Fibroblast of villous mesenchyme (primary cell): ENCODE measurements around the gene BLID. TPM values are rescaled to one million over a fixed set of nuclear protein-coding genes. Genes with fewer than 3 reads are reported as not detected.

Source experiments
- small RNA-seq: library from RNA; depleted of rRNA; stranded (forward); fragments of <200 nt; gene quantifications from one replicate; pipeline ENCODE3, GENCODE V24; 2012
- total RNA-seq: library from RNA; depleted of rRNA; stranded (reverse); fragments of >200 nt; gene quantifications from 2 replicates; pipeline ENCODE4 v1.2.3, GENCODE V29; 2012

Gene BLID
- total RNA-seq, 1 donor: 6.0 TPM

Small RNA genes within 50 kb of the gene (small RNA-seq; reads per million reads assigned to genes)
- gene MIR100 (27,329 reads per million, percentile 100 among the genes with 10 or more reads in this experiment), gene MIR125B1 (25.0 reads per million, percentile 94 among the genes with 10 or more reads in this experiment), gene MIRLET7A2 (91.4 reads per million, percentile 97 among the genes with 10 or more reads in this experiment)
